Measurements from ENCODE around the gene PXT1. TPM values are rescaled to one million over a fixed set of nuclear protein-coding genes. Genes with fewer than 3 reads are reported as not detected.

Gene PXT1
- total RNA-seq, 2 experiments from 2014 or later, result 0.22 to 0.36 TPM

- POLR2A ChIA-PET, result no interaction called here
- intact Hi-C loops (cut with micrococcal nuclease), result no loop called here
- Mint-ChIP-seq H3K27ac (no peak overlapping the region), H3K4me3 (no peak overlapping the region), H3K4me1 (ENCODE audit: low read depth) (peaks cover 2% of the 10 kb centered on the region), H3K36me3 (ENCODE audit: low read depth) (no peaks in the 10 kb centered on the region), H3K9me3 (no peaks in the 10 kb centered on the region), H3K27me3 (peaks cover 4% of the 10 kb centered on the region)
- no peak for TF ChIP-seq CTCF (IDR thresholded peaks at IDR 0.05)
- CTCF ChIA-PET, result interaction anchor here (1.7 kb wide), 1 partner anchor 21 kb away, joined by 5 read pairs; no protein-coding TSS in a partner anchor
- ATAC-seq (no peak), DNase-seq (no peak)
Observed at GRCh38 chr6:36402481-36402880, 40.2 kb downstream of the PXT1 start.

GRCh38 chr6:36399970-36400369 is 42.7 kb downstream of the PXT1 start:
- DNase-seq, result no peak
- TF ChIP-seq CTCF (IDR thresholded peaks at IDR 0.05), result no peak
- CTCF ChIA-PET, result no interaction called here
- ATAC-seq, result no peak
- H3K27ac Mint-ChIP-seq, result no peak overlapping the region
- H3K4me3 Mint-ChIP-seq, result no peak overlapping the region
- POLR2A ChIA-PET, result no interaction called here
- intact Hi-C loops (cut with micrococcal nuclease), result no loop called here
- H3K4me1 Mint-ChIP-seq (ENCODE audit: low read depth), result peaks cover 2% of the 10 kb centered on the region
- H3K36me3 Mint-ChIP-seq (ENCODE audit: low read depth), result no peaks in the 10 kb centered on the region
- H3K9me3 Mint-ChIP-seq, result no peaks in the 10 kb centered on the region
- peaks cover 6% of the 10 kb centered on the region for H3K27me3 Mint-ChIP-seq

- no peaks in the 10 kb centered on the region for H3K36me3 Mint-ChIP-seq (ENCODE audit: low read depth)
- ATAC-seq, result no peak
- no peak for TF ChIP-seq CTCF (IDR thresholded peaks at IDR 0.05)
- no peaks in the 10 kb centered on the region for H3K9me3 Mint-ChIP-seq
- no peak overlapping the region for H3K4me3 Mint-ChIP-seq
- DNase-seq, result no peak
- H3K4me1 Mint-ChIP-seq (ENCODE audit: low read depth), result peaks cover 5% of the 10 kb centered on the region
- no peak overlapping the region for H3K27ac Mint-ChIP-seq
- ChIA-PET CTCF (interaction anchor here (0.6 to 1.2 kb wide), 2 partner anchors 51 to 116 kb away, joined by 3 read pairs; no protein-coding TSS in a partner anchor), POLR2A (interaction anchor here (0.6 kb wide), 1 partner anchor 268 kb away, joined by 3 read pairs; no protein-coding TSS in a partner anchor)
- intact Hi-C loops (cut with micrococcal nuclease), result no loop called here
- H3K27me3 Mint-ChIP-seq, result peaks cover 22% of the 10 kb centered on the region
Observed at GRCh38 chr6:36392621-36393020, 50.0 kb downstream of the PXT1 start.

- intact Hi-C loops (cut with micrococcal nuclease), result no loop called here
- no peaks in the 10 kb centered on the region for H3K36me3 Mint-ChIP-seq (ENCODE audit: low read depth)
- ChIA-PET POLR2A (interaction anchor here (1.3 kb wide), 1 partner anchor 21 kb away, joined by 4 read pairs; no protein-coding TSS in a partner anchor), CTCF (no interaction called here)
- ATAC-seq (no peak), DNase-seq (no peak)
- no peak for TF ChIP-seq CTCF (IDR thresholded peaks at IDR 0.05)
- H3K27me3 Mint-ChIP-seq, result peaks cover 32% of the 10 kb centered on the region
- H3K4me3 Mint-ChIP-seq, result no peak overlapping the region
- no peaks in the 10 kb centered on the region for H3K9me3 Mint-ChIP-seq
- peaks cover 18% of the 10 kb centered on the region for H3K4me1 Mint-ChIP-seq (ENCODE audit: low read depth)
- no peak overlapping the region for H3K27ac Mint-ChIP-seq
Observed at GRCh38 chr6:36389353-36389752, 53.3 kb downstream of the PXT1 start.

- ATAC-seq (peak; percentile 59), DNase-seq (peak; percentile 49)
- Mint-ChIP-seq H3K4me3 (peak within 1 kb of the TSS; percentile 76), H3K36me3 (ENCODE audit: low read depth) (no peaks in the 10 kb centered on the region), H3K9me3 (no peaks in the 10 kb centered on the region), H3K4me1 (ENCODE audit: low read depth) (peaks cover 18% of the 10 kb centered on the region), H3K27ac (peak within 1 kb of the TSS; percentile 51), H3K27me3 (peaks cover 29% of the 10 kb centered on the region)
- intact Hi-C loops (cut with micrococcal nuclease), result no loop called here
- POLR2A ChIA-PET, result no interaction called here
- no peak for TF ChIP-seq CTCF (IDR thresholded peaks at IDR 0.05)
- CTCF ChIA-PET, result interaction anchor here (0.7 to 1.6 kb wide), 2 partner anchors 20 to 85 kb away, joined by 3 to 5 read pairs; no protein-coding TSS in a partner anchor
Observed at GRCh38 chr6:36387440-36388303, 55.0 kb downstream of the PXT1 start, which contains the start of gene ETV7. Gene ETV7, minus strand, starts transcription at chr6:36387669. Its CDS starts 128 bp downstream, at chr6:36387541.
